ENCODE results near the gene NUDT17. TPM values are rescaled to one million over a fixed set of nuclear protein-coding genes. Genes with fewer than 3 reads are reported as not detected.

Gene NUDT17
- total and polyA plus RNA-seq, 9 of the 15 experiments (the other 6 are each of a cell fraction or from before 2014, with no cell fraction given): 2.1 to 10.0 (median 6.1) TPM

DNA sequence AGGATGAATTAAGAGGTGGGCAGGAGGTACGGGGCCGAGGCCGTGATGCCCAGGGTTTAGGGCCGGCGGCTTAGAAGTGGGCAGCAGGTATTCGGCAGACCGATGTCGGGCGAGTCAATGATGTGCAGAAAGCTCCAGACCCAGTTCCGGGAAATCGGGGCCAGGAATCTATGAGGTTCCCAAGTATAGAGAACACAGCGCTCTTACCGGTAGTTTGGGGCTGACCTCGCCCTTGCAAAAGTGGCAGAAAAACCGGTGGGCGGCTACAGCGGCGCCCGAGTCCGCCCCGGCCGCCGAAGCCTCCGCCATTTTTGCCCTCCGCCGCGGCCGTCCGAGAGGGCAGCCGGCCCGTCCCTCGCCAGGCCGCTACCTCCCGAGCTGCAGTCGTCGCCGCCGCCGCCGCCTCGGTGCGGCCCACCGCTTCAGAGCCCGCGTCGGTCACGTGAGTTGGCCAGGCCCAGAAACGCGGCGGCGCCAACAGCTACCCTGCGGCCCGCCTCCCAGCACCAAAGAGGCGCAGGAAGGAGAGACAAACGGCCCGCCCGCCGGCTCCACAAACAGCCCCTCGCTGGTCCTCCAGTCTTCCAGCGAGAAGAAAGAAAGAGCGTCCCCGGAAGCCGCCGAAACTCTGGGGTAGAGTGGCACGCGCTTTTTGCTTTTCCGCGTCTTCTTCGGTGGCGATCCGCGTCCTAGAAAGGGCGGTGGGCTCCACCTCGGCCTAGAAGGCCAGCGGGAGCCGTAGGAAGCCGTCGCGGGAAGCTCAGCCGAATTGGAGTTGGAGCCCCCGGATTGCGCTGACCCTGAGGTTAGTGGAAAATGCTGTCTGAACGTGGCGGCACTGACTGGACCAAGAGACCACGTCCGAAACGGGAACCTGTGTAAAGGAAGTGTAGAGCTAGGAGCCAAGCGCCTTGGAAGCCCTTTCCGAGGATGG is 21.6 kb upstream of the NUDT17 start, which contains the start of the genes POLR3C and RNF115 (continued):
- TF ChIP-seq, protein P1, sequence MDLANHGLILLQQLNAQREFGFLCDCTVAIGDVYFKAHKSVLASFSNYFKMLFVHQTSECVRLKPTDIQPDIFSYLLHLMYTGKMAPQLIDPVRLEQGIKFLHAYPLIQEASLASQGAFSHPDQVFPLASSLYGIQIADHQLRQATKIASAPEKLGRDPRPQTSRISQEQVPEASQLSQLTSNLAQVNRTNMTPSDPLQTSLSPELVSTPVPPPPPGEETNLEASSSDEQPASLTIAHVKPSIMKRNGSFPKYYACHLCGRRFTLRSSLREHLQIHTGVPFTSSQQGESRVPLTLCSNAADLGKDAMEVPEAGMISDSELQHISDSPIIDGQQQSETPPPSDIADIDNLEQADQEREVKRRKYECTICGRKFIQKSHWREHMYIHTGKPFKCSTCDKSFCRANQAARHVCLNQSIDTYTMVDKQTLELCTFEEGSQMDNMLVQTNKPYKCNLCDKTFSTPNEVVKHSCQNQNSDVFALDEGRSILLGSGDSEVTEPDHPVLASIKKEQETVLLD (IDR thresholded peaks at IDR 0.05): no peak
- TF ChIP-seq, protein P2, sequence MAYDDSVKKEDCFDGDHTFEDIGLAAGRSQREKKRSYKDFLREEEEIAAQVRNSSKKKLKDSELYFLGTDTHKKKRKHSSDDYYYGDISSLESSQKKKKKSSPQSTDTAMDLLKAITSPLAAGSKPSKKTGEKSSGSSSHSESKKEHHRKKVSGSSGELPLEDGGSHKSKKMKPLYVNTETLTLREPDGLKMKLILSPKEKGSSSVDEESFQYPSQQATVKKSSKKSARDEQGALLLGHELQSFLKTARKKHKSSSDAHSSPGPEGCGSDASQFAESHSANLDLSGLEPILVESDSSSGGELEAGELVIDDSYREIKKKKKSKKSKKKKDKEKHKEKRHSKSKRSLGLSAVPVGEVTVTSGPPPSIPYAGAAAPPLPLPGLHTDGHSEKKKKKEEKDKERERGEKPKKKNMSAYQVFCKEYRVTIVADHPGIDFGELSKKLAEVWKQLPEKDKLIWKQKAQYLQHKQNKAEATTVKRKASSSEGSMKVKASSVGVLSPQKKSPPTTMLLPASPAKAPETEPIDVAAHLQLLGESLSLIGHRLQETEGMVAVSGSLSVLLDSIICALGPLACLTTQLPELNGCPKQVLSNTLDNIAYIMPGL (CRISPR knock-in tag; IDR thresholded peaks at IDR 0.05): 0 out of 2 replicates have a peak, but pooled peaks have one; percentile 67
- TF ChIP-seq, protein P3, sequence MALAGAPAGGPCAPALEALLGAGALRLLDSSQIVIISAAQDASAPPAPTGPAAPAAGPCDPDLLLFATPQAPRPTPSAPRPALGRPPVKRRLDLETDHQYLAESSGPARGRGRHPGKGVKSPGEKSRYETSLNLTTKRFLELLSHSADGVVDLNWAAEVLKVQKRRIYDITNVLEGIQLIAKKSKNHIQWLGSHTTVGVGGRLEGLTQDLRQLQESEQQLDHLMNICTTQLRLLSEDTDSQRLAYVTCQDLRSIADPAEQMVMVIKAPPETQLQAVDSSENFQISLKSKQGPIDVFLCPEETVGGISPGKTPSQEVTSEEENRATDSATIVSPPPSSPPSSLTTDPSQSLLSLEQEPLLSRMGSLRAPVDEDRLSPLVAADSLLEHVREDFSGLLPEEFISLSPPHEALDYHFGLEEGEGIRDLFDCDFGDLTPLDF (CRISPR knock-in tag; IDR thresholded peaks at IDR 0.05): peak; percentile 80; the same call in 1 of the 2 replicates
- TF ChIP-seq JUND (IDR thresholded peaks at IDR 0.05; ENCODE audit: borderline replicate concordance, low read depth, low read length): peak; percentile 34; the same call in 1 of the 2 replicates
- TF ChIP-seq JUND (tag; IDR thresholded peaks at IDR 0.05; ENCODE audit: borderline replicate concordance, low read depth, low read length): no peak
- TF ChIP-seq ZNF134 (CRISPR knock-in tag; conservative IDR thresholded peaks at IDR 0.05): peak; percentile 95
- TF ChIP-seq CREB1 (IDR thresholded peaks at IDR 0.05): no peak
- TF ChIP-seq CREB1 (CRISPR knock-in tag; IDR thresholded peaks at IDR 0.05): 0 out of 2 replicates have a peak, but pooled peaks have one; percentile 37
- peak; percentile 84 for TF ChIP-seq RB1 (IDR thresholded peaks at IDR 0.05; ENCODE audit: low read depth)
- TF ChIP-seq, protein P4, sequence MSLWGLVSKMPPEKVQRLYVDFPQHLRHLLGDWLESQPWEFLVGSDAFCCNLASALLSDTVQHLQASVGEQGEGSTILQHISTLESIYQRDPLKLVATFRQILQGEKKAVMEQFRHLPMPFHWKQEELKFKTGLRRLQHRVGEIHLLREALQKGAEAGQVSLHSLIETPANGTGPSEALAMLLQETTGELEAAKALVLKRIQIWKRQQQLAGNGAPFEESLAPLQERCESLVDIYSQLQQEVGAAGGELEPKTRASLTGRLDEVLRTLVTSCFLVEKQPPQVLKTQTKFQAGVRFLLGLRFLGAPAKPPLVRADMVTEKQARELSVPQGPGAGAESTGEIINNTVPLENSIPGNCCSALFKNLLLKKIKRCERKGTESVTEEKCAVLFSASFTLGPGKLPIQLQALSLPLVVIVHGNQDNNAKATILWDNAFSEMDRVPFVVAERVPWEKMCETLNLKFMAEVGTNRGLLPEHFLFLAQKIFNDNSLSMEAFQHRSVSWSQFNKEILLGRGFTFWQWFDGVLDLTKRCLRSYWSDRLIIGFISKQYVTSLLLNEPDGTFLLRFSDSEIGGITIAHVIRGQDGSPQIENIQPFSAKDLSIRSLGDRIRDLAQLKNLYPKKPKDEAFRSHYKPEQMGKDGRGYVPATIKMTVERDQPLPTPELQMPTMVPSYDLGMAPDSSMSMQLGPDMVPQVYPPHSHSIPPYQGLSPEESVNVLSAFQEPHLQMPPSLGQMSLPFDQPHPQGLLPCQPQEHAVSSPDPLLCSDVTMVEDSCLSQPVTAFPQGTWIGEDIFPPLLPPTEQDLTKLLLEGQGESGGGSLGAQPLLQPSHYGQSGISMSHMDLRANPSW (CRISPR knock-in tag; IDR thresholded peaks at IDR 0.05): no peak
- peak; percentile 94 for TF ChIP-seq RBFOX2 (IDR thresholded peaks at IDR 0.05; ENCODE audit: low read depth, low read length)
- peak; percentile 83; the same call in 1 of the 2 replicates for TF ChIP-seq MTA3 (IDR thresholded peaks at IDR 0.05; ENCODE audit: borderline replicate concordance)
- TF ChIP-seq ZBTB17 (CRISPR knock-in tag; IDR thresholded peaks at IDR 0.05): 0 out of 2 replicates have a peak, but pooled peaks have one; percentile 71
- TF ChIP-seq ATF1 (CRISPR knock-in tag; IDR thresholded peaks at IDR 0.05): no peak
- TF ChIP-seq ATF1 (tag; IDR thresholded peaks at IDR 0.05): peak; percentile 72
- peak; percentile 74 for TF ChIP-seq HMGN3 (IDR thresholded peaks at IDR 0.05; ENCODE audit: borderline replicate concordance, extremely low read depth, insufficient read length, low read depth, low read length)
- peak; percentile 29 for TF ChIP-seq SMAD1 (IDR thresholded peaks at IDR 0.05; ENCODE audit: low read depth, low read length, partially characterized antibody)
- TF ChIP-seq, protein P5, sequence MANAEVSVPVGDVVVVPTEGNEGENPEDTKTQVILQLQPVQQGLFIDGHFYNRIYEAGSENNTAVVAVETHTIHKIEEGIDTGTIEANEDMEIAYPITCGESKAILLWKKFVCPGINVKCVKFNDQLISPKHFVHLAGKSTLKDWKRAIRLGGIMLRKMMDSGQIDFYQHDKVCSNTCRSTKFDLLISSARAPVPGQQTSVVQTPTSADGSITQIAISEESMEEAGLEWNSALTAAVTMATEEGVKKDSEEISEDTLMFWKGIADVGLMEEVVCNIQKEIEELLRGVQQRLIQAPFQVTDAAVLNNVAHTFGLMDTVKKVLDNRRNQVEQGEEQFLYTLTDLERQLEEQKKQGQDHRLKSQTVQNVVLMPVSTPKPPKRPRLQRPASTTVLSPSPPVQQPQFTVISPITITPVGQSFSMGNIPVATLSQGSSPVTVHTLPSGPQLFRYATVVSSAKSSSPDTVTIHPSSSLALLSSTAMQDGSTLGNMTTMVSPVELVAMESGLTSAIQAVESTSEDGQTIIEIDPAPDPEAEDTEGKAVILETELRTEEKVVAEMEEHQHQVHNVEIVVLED (CRISPR knock-in tag; IDR thresholded peaks at IDR 0.05): peak; percentile 63
